NCI-H345 treated with DMSO at 0.1 percent for 48 hours (cell line): ENCODE results near the gene EEFSEC.

Experiments used
- DNase-seq: peaks from one replicate; lab custom pipeline; 2025; ENCODE audit not compliant: unreplicated experiment; lab: John Stamatoyannopoulos, UW

EEFSEC gene

DNA sequence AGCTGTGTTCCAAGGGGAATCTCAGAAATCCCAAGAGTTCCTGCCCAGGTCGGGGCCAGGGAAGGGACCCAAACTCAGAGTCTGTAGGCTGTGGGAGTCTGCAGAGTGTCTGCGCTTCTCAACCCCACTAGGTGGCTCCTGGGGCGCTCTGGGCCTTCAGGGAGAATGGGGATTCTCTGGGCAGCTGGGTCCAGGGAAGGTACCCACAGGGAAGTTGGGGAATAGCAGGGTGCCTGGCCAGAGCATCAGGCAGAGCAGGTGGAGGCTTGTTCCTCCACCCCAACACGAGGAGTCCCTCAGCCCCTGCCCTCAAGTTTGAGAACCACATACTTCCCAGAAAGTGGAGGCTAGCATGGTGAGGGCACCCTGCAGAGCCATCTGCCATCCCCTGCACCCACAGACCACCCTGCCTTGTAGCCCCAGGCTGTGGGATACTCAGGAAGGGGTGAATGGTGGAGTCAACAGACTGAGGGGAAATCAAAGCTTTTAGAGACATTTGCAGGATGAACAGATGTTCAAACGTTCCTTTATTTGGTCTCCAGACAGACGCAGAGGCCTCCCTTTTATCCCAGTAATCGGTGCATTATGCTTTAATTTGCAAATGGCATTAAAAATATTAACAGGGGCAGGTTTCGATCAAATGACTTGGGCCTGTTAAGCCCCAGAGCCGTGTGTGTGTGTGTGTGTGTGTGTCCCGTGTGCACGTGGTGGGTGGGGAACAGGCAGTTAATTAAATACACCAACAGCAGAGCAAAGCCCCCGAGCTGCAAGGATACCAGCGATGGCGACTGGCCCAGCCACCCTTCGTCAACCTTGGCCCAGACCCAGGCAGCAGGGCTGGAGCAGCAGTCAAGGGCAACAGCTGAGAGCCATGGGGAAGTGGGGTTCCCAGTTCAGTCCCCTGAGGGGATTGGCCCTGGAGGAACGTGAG is 255.7 kb downstream of the EEFSEC start:
- DNase-seq: no peak

DNA sequence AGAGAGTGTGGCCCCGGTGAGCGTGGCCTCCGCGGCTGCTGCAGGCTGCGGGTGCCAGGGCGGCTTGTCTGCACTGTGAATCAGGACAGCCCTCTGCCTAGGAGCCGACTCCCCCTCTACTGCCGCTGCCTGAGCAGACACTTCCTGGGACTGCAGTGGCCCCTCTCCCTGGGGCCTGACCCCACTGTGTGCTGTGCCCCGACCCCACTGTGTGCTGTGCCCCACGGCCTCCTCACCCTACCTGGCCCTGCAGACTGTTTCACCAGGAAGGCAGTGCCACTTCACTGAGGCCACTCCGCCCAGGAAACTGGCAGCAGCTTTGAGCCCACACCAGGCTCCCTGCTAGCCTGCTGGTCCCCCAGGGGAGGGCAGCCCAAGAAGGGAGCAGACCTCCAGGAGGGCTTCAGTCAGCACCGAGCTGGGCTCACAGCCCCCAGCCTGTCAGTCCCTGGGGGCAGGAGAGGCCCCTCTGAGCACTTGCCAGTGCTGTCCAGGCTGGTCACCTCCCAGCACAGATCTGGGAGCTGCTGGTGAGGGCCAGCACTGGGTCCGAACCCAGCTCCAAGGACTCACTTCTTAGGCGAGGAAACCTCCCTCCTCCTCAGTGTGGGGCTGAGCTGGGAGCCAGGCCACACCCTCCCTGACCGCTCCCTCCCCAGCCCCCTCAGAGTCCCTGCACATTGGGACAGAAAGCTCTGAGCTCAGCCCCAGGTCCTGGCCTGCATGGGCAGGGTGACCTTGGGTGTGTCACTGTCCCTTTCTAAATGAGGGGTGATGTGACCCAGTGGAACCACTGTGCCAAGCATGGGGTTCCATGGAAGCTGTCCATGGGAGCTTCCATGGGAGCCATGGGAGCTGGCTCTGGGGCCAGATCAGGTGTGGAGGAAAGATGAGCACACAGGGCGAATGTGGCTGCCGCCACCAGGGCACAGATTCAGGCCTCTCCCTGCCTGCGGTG is 256.6 kb downstream of the EEFSEC start:
- DNase-seq: no peak

DNA sequence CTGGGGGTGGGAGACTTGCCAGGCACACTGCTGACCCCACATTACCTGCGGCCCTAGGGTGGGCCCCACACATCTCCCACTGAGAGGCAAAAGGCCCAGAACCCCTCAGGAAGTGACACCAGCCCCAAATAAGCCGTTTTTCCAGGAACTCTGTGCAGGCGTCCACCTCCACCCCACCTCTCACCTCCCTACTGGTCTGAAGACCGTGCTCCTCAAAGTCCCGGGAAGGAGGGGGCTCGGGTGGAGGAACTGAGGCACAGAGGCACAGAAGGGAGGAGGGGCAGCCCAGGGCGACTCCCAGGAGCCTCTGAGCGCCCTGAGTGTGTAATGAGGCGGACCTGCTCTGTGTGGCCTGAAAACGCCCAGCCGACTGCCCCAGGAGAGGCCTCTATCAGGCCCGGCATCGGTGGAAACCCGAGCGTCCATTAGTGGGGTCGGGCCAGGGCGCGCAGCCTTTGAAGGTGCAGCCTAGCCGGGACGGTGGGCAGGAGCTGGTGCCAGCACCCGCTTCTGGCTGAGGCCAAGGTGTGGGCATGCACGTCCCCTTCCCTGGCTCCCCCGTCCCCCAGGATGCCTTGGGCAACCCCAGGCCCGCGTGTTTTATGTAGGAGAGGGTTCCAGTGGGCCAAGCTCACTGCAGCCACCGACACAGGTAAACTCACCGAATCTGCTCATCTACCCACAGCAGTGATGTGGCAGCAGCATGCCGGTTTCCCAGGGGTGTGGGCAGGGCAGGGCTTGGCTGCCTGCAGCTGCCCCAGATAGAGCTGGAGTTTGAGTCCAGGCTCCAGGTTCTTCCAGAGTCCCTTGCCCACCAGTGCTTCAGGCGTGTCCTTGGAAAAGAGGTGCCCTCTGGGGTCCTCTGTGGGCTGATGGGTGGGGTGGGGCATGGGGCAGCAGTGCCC is 257.6 kb downstream of the EEFSEC start:
- DNase-seq: no peak

DNA sequence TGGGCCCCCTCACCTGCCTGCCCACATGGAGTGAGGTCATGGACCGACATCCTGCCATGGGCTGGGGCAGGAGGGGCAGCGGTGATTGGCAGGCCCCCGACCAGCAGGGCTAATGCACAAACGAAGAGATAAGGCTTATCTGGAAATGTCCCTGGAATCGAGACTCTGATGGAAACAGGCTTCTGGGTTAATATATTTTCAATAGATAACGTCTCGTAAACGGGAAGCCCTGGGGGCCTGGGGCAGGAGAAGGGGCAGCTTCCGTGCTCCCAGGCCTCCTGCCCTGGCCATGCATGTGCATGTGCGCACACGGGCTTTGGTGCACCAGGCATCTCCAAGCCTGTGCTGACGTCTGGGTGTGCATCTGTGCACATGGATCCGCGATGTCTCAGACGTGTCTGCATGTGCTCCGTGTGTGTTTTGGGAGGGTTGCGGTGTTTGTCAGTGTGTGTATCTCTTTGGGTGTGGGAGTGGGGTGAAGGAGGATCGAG is 258.3 kb downstream of the EEFSEC start:
- no peak for DNase-seq

DNA sequence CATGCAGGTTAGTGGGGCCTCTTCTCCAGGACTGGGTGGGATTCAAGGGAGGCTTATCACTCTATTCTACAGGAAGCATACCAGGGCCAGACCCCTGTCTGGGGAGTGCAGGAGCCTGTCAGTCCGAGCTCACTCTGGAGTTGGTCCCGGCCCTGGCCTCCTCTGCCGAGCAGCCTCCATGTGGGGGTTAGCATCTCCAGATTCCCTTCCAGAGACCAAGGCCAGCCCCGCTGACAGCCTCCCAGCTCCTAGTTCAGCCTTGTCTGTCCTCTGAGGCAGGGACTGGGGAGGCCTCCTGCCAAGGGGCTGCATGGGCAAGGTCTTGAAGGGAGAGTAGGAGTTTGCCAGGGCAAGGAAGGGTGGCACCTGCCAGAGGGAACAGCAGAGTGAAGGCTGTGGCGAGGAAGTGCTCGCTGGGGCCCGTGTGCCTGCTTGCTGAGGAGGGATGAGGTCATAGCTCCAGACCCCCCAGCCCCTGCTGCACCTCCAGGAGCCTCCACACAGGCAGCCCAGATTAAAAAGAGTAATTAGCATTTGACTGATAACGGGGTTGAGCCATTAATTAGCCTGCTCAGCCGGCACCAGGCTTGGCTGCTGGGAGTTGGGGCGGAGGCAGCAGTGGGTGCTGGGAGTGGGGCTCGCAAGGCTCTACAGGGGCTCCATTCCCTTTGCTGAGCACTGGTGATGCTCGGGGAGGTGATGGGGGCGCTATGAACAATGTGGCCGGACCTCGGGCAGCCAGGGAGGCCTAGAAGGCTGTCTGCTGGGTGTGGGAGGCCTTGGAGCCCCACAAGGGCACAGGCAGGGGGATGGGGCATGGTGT is 259.1 kb downstream of the EEFSEC start:
- no peak for DNase-seq

DNA sequence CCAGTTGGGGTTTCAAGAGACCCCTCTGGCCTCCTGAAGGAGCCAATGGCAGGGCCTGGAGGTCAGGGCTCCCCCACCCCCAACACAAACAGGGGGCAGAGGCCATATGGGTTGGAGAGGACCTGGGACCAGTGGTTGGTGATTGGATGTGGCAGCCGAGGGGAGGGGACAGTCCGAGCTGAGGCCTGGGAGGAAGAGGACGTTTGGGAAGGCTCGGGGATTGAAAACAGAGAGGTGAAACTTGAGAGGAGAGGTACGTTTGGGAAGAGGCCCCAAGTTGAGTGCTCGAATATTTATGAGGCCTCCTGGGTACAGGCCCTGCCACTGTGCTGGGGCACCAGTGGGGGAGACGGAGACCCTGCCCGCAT is 259.7 kb downstream of the EEFSEC start:
- no peak for DNase-seq

DNA sequence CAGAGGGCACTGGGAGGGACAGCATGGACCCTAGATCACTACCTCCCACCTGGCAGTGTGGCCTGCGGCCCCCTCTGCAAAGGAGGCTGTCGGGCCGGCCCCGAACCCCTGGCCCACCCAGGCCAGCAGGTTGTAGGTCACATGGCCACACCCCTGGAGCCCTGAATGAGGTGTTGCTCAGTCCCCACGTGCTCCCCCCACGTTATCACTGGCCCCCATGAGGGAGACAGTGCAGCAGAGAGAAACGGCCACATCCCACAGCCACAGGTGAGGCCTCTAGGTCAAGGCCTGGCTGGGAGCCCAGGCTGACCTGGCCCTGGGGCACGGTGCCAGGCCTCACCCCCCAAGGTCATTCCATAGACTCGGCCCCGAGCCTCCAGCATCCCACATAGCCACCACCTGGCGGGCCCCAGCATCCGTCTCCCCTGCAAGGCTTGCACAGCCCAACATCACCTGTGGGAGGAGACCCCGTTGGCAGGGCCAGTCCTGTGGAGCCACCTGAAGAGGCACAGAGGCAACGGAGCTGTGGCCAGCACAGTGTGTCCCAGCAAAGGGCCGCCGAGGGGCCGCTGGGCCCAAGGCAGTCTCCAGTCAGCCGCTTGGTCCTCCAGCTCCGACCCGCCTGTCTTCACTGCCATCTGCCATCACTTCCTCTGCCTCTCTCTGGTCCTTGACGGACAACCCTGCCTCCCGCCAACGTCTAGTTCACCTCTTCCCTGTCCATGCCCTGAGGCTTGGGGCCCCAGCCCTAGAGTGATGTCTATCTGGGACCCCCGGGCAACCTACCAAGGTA is 260.3 kb downstream of the EEFSEC start:
- DNase-seq: no peak

DNA sequence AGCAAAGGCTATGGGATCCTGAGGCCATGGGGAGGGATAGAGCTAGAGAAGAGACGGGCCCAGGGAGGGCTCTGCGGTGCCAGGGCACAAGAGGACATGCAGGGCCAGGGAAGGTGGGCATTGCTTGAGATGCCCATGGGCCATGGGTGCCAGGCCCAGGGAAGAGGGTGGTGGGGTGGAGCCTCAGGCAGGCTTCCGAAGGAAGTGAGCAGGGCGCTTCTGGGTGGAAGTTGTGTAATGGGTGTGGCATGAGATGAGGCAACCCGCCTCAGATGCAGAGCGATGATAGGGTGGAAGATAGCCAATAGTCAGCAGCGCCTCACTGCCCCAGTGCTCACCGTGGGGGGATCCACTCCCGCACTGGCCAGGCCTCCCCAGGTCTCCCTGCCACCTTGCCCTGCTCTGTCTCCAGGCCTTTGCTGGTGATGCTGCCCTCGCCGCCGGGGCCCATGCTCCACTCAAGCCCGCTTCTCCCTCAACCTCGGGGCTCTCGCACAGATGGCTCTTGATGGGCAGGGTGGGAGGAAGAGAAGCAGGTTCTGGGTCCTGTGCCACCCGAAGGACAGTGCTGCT is 262.0 kb downstream of the EEFSEC start:
- DNase-seq: no peak

DNA sequence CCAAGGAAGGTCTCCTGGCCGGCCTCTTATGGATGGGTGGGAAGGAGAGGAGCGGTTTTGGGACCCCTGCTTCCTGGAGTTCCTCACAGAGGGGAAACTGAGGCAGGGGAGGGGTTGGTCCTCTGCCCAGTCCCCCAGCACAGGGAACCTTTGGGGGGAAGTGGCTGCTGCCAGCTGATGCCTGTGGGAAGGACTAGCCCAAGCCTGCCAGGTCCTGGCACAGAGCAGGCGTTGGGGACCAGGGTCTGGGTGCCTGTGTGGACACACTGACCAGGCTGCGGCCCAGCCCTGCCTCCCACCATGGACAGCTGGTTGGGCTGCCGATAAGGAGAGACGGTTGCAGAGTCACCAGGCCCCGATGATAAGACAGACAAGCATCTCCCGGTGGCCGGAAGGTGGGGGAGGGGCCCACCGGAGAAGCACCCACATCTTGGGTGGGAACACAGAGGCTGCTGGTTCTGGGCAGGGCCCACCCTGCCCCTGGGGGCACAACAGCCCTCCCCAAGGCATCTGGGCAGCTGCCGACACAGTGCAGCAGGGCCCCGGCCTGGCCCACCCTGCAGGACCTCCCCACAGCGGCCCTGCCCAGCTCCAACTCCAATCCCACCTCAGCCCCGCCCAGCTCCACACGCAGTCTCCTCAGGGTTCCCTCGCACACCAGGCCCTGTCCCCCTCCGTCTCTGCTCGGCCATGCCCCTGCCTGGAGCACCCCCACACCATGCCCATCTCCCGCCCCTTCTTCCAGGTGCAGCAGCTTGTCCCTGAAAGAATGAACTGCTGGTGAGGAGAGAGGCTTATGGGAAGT is 262.7 kb downstream of the EEFSEC start:
- DNase-seq: no peak

DNA sequence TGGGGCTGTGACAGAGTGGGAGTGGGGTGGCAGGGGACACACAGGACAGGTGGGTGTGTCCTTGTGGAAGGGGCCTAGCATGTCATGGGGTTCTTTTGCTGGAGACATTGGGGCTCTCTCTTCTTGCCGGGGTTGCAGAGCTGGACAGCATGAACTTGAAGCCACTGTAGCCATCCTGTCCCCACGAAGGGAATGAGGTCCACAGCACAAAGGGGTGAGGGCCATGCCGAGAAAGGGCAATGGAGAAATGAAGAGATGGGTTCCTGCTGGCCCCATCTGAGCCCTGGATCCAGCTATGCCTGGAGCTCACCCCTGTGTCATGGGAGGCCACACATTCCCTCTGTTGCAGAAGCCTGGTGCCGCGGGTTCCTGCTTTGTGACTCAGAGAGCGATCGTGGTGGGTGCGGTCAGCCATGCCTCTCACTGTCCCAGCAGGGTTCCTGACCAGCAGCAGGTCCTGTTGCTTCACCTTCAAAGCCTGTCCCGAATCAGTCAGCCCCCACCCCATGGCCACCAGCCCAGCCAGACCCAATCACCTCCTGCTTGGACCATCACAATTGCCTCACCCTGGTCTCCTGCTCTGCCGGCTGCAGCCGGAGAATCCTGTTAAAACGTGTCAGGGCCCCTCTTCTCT is 263.4 kb downstream of the EEFSEC start:
- DNase-seq: no peak

DNA sequence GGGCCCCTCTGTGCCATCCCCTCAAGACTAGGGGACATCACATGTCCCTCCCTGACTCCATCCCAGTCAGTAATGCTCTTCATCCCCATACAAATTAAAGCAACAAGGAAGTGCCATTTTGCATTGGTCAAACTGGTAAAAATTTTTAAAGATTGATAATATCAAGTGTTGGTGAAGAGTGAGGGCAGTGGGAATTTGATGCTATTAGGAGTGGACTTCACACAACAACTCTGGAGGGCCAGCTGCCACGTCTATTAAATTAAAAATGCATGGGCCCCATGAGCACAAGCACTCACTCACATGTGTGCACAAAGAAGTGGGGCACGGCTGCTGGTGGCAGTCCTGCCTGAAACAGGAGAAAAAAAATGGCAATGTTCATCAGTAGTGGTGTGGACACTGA is 265.6 kb downstream of the EEFSEC start:
- DNase-seq: no peak

DNA sequence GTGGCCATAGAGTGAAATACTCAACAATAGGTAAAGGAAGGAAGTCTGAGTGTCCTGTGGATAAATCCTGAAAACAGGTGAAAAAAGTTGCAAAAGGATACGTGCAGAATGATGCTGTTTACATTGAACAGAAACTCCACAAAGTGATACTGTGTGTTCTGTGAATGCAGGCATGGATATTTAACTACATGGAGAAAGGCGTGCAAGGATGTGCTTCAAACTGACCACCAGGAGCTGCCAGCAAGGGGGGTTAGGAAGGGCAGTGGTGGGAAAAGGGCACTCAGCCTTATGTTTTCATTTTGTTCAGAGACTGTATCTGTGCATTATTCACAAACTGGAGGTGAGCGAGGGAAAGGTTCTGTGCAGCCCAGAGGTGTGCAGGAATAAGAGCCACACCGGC is 266.0 kb downstream of the EEFSEC start:
- no peak for DNase-seq

DNA sequence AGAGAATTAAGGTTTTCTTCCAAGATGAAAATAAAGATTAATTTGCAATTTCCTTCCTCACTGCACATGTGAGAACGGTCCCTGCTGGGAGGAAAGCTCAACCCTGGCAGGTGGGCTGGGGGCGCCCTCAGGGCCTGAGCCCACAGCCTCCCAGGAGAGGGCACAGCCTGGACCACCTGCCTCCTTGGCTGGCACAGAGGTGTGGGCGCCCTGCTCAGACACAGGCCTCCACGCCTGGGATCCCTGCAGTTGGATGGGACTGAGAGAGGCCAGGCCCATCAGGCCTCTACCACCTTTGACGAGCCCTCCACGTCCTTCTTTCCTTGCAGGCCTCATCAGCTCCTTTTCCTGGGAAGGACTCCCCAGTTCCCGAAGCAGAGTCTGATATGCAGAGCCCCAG is 267.0 kb downstream of the EEFSEC start:
- DNase-seq: no peak

DNA sequence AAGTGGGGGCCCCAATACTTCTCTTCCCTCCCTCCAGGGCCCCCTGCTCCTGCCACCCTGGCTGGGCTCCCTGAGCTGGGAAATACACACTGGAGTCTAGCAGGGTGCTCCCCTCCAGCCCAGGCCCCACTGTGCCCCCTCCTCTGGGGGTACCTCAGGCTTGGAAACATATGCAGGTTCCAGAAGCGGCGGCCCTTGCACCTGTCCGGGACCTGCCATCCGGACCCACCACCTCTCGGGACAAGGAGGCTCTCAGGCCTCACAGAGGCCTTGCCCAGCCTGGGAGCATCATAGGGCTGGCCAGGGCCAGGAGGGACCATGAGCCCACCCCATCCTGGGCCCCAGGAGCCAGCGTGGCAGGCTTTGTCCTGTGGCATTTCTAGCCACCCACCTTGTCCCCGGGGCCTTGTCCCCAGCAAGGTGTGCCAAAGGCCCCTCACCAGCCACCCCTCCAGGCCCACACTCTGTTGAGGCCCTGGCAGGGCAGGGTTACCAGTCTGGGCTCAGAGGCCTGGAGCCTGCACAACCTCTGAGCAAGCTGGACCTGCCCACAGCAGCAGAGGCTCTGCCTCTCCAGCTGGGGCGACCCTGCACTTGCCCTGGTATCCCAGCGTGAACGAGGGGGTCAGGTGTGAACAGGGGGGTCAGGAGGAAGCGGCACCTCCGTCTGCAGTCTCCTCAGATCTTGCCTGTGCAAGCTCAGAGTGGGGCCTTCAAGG is 267.6 kb downstream of the EEFSEC start:
- DNase-seq: no peak

DNA sequence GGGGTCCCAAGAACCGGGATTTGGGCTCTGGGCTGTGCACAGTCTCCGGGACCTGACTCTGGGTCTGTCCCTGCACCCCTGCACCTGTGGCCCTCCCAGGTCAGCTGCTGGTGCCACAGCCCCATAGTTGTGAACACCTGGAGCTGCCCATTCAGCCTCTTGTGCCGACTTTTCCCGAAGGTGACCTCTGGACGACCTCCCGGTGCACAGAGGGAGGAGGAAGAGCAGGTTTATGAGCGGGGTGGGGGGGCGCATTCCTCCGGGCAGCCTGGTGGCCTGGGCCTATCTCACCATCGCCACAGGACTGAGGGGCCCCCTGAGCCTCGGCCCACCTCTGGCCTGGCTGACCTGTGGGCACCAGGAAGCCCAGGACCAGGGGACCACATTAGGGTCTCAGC is 268.2 kb downstream of the EEFSEC start:
- DNase-seq: no peak

DNA sequence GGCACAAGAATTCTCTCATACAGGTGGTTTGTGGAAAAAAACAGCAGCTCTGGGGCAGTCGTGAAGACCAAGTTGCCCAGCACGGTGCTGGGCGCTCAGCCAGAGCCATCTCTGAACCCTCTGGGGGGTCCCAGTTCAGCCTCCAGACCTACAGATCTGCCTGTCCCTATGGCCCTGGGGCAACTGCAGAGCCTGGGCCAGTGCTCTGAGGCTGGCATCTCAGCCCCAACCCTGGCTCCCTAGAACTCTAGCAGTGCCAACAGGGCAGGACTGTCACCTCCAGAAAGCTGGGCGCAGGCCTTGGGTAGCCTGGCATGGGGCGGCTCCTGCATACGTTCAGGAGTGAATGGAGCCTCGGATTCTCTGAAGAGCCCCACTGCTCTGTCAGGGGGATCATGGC is 268.7 kb downstream of the EEFSEC start:
- DNase-seq: no peak
